ENCODE measurements around the gene TBC1D22A. TPM values are rescaled to one million over a fixed set of nuclear protein-coding genes. Genes with fewer than 3 reads are reported as not detected.

The TBC1D22A gene
- total RNA-seq, 2 donors from 2014 or later: 21.5 to 23.1 TPM

GRCh38 chr22:47187176-47187957 lies 424.9 kb downstream of the TBC1D22A start:
- Histone ChIP-seq H3K27ac (no peak overlapping the region), H3K4me1 (no peaks in the 10 kb centered on the region), H3K36me3 (replicated peaks in 1 of 2; ENCODE audit: insufficient read depth in 1 of 2, low read depth in 2 of 2) (no peaks in the 10 kb centered on the region), H3K4me3 (no peak overlapping the region), H3K27me3 (no peaks in the 10 kb centered on the region), H3K9me3 (no peaks in the 10 kb centered on the region)
- TF ChIP-seq POLR2A (IDR thresholded peaks at IDR 0.05): no peak
- no peak for TF ChIP-seq CTCF (IDR thresholded peaks at IDR 0.05)
- ATAC-seq (no peak), DNase-seq (no peak)
- intact Hi-C loops (cut with DNase I): no loop called here
- 89 to 92% methylated on average over 9 of the region's 9 CpGs for WGBS, 2 donors

- intact Hi-C loops (cut with DNase I): no loop called here
- TF ChIP-seq CTCF (IDR thresholded peaks at IDR 0.05) (no peak), POLR2A (IDR thresholded peaks at IDR 0.05) (no peak)
- Histone ChIP-seq H3K9me3 (no peaks in the 10 kb centered on the region), H3K36me3 (replicated peaks in 1 of 2; ENCODE audit: insufficient read depth in 1 of 2, low read depth in 2 of 2) (no peaks in the 10 kb centered on the region), H3K4me1 (no peaks in the 10 kb centered on the region), H3K27me3 (no peaks in the 10 kb centered on the region), H3K27ac (no peak overlapping the region), H3K4me3 (no peak overlapping the region)
- peak in 1 of 4 donors; percentile 8 for DNase-seq
- no peak for ATAC-seq
- 65 to 72% methylated on average over 11 to 17 of the region's 17 CpGs for WGBS, 2 donors
These were observed 426.0 kb downstream of the TBC1D22A start for GRCh38 chr22:47188261-47189055.

- Histone ChIP-seq H3K27me3 (no peaks in the 10 kb centered on the region), H3K4me3 (no peak overlapping the region), H3K27ac (no peak overlapping the region), H3K9me3 (no peaks in the 10 kb centered on the region), H3K4me1 (no peaks in the 10 kb centered on the region), H3K36me3 (replicated peaks in 1 of 2; ENCODE audit: insufficient read depth in 1 of 2, low read depth in 2 of 2) (no peaks in the 10 kb centered on the region)
- TF ChIP-seq POLR2A (IDR thresholded peaks at IDR 0.05) (no peak), CTCF (IDR thresholded peaks at IDR 0.05) (no peak)
- ATAC-seq: no peak
- peak in 1 of 4 donors; percentile 7 for DNase-seq
- intact Hi-C loops (cut with DNase I): no loop called here
- WGBS, 2 donors: 88 to 90% methylated on average over 23 to 35 of the region's 35 CpGs
These were observed 426.8 kb downstream of the TBC1D22A start for GRCh38 chr22:47189056-47189916.

- Histone ChIP-seq H3K27me3 (no peaks in the 10 kb centered on the region), H3K36me3 (replicated peaks in 1 of 2; ENCODE audit: insufficient read depth in 1 of 2, low read depth in 2 of 2) (no peaks in the 10 kb centered on the region), H3K9me3 (no peaks in the 10 kb centered on the region), H3K4me3 (no peak overlapping the region), H3K4me1 (no peaks in the 10 kb centered on the region), H3K27ac (no peak overlapping the region)
- TF ChIP-seq CTCF (IDR thresholded peaks at IDR 0.05): no peak
- TF ChIP-seq POLR2A (IDR thresholded peaks at IDR 0.05): no peak
- DNase-seq (peak in 2 of 4 donors; percentile 7 to 9), ATAC-seq (no peak)
- intact Hi-C loops (cut with DNase I): no loop called here
- WGBS, 2 donors: 81 to 83% methylated on average over 19 to 23 of the region's 23 CpGs
These were observed 428.0 kb downstream of the TBC1D22A start for GRCh38 chr22:47190276-47190956.
